22Rv1 (cell line): ENCODE results near the gene CRHR1.

Experiments
- H3K27ac ChIP-seq: fragments of 450-650 bp; 2 replicates; pipeline ENCODE4 v1.5.1; 2017
- ZFX ChIP-seq: fragments of 450-650 bp; IDR thresholded peaks from 2 replicates; pipeline ENCODE4 v1.6.1; 2017; ENCODE audit warnings: antibody characterized with exemption, borderline replicate concordance
- TF ChIP-seq, protein P1 (sequence below): fragments of 450-650 bp; IDR thresholded peaks from 2 replicates; pipeline ENCODE4 v1.5.1; 2017; ENCODE audit warnings: mild to moderate bottlenecking

CRHR1 gene

GRCh38 chr17:45745601-45746494, 38.3 kb upstream of the CRHR1 start:
- H3K27ac ChIP-seq, result no peak overlapping the region
- TF ChIP-seq, protein P1, sequence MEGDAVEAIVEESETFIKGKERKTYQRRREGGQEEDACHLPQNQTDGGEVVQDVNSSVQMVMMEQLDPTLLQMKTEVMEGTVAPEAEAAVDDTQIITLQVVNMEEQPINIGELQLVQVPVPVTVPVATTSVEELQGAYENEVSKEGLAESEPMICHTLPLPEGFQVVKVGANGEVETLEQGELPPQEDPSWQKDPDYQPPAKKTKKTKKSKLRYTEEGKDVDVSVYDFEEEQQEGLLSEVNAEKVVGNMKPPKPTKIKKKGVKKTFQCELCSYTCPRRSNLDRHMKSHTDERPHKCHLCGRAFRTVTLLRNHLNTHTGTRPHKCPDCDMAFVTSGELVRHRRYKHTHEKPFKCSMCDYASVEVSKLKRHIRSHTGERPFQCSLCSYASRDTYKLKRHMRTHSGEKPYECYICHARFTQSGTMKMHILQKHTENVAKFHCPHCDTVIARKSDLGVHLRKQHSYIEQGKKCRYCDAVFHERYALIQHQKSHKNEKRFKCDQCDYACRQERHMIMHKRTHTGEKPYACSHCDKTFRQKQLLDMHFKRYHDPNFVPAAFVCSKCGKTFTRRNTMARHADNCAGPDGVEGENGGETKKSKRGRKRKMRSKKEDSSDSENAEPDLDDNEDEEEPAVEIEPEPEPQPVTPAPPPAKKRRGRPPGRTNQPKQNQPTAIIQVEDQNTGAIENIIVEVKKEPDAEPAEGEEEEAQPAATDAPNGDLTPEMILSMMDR, result no peak
- no peak for TF ChIP-seq ZFX

DNA sequence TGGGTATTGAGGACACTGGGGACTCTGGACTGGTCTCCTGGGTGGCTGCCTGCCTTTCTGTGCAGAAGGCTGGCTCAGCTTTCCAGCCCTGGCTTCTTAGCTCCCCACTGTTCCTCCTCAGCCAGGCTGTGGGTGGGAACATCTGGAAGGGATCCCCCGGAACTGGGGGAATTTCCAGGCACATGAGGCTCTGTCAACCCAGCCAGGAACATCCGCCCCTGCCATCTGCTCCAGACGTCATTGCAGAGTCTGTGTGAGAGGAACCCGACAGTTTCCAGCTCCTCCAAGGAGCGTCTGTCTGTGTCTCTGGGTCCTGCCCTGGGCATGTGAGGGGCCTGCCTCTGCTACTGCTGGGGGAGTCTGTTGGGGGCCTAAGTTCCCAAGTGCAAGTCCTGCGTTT, 36.2 kb upstream of the CRHR1 start:
- no peak overlapping the region for H3K27ac ChIP-seq
- TF ChIP-seq, protein P1, result no peak
- no peak for TF ChIP-seq ZFX

- TF ChIP-seq, protein P1, result no peak
- no peak for TF ChIP-seq ZFX
- no peak overlapping the region for H3K27ac ChIP-seq
Measured at GRCh38 chr17:45748731-45749310, 35.3 kb upstream of the CRHR1 start.

GRCh38 chr17:45749831-45750335, 34.2 kb upstream of the CRHR1 start:
- no peak overlapping the region for H3K27ac ChIP-seq
- TF ChIP-seq, protein P1, result no peak
- TF ChIP-seq ZFX, result no peak

- H3K27ac ChIP-seq, result no peak overlapping the region
- TF ChIP-seq, protein P1, result no peak
- TF ChIP-seq ZFX, result no peak
Measured at GRCh38 chr17:45750779-45751440, 33.2 kb upstream of the CRHR1 start.

DNA sequence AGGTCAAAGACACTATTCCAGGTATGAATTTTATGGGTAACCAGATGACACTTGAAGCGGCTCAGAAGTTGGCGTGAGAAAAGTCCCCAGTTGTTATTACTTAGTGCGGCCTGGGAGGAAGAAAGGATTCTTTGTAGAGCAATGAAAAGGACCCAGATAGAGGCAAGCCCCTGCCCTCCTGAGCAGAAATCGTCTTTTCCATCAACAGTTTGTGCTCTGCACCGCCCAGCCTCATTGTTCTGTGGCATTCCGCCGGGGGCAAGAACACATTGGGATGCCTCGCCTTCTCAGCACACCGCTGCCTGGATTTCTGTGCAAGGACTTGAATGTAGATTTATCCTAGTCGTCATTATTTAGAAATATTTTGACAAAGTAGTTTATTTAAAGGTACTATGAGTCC, 32.7 kb upstream of the CRHR1 start:
- TF ChIP-seq, protein P1, result no peak
- TF ChIP-seq ZFX, result no peak
- H3K27ac ChIP-seq, result no peak overlapping the region
